ENCODE measurements around the gene CCL19.

DNA sequence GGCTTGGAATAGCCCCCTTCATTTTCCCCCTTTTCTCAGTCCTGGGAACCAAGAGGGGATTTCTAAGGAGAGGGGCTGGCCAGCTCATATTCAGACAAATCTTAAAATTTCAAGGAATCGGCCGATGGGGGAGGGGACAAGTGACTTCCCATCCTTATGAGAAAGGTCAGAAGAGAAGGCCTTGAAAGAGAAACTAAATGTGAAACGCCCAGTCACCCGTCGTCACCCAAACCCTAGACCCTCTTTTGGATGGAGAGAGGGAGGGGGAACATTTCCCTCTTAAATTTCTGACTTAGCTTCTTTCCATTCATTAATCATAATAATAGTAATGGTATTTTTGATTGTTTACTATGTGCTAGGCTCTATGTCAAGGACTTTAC lies 850 bp upstream of the CCL19 start:
- TF ChIP-seq, protein P1, sequence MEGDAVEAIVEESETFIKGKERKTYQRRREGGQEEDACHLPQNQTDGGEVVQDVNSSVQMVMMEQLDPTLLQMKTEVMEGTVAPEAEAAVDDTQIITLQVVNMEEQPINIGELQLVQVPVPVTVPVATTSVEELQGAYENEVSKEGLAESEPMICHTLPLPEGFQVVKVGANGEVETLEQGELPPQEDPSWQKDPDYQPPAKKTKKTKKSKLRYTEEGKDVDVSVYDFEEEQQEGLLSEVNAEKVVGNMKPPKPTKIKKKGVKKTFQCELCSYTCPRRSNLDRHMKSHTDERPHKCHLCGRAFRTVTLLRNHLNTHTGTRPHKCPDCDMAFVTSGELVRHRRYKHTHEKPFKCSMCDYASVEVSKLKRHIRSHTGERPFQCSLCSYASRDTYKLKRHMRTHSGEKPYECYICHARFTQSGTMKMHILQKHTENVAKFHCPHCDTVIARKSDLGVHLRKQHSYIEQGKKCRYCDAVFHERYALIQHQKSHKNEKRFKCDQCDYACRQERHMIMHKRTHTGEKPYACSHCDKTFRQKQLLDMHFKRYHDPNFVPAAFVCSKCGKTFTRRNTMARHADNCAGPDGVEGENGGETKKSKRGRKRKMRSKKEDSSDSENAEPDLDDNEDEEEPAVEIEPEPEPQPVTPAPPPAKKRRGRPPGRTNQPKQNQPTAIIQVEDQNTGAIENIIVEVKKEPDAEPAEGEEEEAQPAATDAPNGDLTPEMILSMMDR (conservative IDR thresholded peaks at IDR 0.05; ENCODE audit: low read depth, low read length), result no peak
- no peak for TF ChIP-seq EZH2 (IDR thresholded peaks at IDR 0.05; ENCODE audit: borderline replicate concordance, low read depth, low read length, poor library complexity, severe bottlenecking)

Data from A673 (cell line).